Activated T-cell treated with anti-CD3 and anti-CD28 coated beads, Interleukin-2, amount 50 U/mL, for 1 hour (primary cell): ENCODE data around the gene SYCP2.
A peak's percentile ranks its signal among the peaks of the same experiment; 100 is the strongest.

ENCODE experiments used
- DNase-seq: peaks from one replicate; pipeline ENCODE4 v3.0.0-alpha.2; 2020

The SYCP2 gene

DNA sequence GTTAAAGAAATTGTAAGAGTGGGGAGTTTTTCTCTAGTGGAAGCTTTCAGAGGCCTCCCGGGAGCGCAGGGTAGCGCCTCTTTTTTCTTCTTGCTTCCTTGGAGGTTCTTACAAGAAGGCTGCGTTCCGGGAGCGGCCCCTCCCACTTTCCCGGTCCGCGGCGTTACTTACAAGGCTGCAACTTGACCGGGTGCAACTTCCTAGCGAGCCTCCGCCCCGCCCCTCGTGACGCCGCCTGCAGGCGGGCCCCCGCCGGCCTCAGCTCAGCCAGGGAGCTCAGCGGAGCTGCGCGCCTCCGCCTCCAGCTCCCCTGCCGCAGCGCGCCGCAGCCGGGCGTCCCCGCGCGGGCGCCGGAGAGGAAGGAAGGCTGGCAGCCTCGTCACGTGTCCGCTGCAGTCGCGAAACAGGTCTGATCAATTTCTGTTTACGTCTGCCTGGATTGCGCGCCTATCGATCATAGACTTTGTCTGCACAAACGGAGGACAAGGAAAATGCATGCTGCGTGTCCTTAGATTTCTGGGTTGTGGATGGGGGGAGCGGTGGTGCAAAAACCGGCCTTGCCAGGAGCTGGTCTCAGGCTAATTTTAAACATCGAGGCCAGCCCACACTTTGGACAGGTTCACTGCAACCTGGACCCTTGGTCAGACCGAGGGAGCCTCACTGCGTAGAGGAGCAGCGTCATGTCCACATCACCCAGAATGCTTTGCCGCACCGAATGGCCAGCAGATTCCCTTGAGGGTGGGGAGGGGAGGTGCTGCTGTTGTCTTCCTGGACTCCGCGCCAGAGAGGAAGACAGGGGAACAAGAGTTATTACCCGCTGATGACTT, 6.9 kb upstream of the SYCP2 start, which contains the start of the genes FAM217B and PPP1R3D:
FAM217B (plus strand) TSS at position 261 of the 827 bp plus-strand sequence. CDS start 3,555 bp downstream, outside the sequence.
PPP1R3D (minus strand) TSS at position 177 of the 827 bp plus-strand sequence. CDS start 374 bp downstream, outside the sequence.
- DNase-seq: peak; percentile 89

DNA sequence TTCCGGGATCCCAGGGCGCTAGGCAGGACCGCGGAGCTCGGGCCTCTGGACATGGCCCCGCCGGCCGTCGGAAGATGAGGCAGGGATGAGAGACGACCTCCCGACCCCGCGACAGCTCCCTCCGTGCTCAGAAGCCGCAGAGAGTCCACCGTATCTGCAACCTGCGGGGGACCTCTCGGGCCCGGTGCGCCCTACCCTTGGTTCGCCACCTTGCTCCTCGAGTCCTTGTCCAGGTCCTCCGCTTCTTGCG, 6.4 kb upstream of the SYCP2 start:
- DNase-seq: no peak

DNA sequence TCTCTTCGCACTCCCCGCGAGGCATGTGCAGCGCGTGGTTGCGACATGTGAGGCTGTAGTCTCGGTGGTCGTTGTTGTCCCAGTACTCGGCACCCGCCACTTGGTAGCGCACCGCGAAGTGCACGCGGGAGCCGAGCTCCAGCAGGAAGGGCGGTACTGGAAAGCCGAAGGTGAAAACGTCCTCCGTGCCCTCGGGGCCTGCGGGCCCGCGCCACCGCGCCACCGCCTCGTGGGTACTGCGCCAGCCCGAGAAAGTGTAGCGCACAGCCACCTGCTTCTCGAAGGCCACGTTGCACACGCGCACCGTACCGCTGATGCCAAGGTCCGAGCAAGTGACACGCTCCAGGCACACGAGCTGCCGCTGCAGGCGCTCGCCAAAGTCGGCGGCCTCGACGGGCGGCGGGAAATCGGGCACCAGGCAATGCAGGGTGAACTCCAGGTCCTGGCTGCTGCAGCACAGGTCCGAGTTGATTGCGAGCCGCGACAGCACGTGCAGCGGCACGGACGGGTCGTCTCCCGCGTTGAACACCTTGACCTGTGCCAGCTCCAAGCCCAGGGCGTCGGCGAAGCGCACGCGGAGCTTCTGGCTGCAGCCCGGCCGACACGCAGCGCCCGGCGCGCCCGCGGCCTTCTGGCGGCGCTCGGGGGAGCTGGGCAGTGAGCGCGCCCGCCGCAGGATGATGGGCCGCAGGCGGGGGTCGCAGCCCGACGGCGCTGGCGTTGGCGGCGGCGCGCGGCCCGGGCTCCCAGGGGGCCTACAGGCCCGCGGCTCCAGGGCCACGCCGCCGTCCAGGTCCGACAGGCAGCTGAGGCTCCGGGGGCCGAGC, 5.8 kb upstream of the SYCP2 start:
- peak; percentile 21 for DNase-seq

DNA sequence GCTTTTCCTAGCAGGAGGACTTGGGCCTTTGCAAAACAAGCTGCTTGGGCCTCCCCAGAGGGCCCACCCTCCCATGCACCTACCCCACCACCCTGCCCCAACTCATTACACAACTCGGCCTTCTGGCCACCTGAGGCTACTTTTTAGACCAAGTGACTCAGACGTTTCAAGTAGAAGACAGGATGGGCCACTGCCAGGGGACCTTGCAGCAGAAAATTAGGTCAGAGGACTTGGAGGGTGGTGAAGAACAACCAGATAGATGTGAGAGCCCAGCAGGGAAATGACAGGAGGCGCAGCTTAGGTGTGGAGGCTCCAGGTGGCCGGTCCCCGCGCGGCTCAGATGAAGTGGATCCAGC, 5.2 kb upstream of the SYCP2 start:
- DNase-seq: no peak

DNA sequence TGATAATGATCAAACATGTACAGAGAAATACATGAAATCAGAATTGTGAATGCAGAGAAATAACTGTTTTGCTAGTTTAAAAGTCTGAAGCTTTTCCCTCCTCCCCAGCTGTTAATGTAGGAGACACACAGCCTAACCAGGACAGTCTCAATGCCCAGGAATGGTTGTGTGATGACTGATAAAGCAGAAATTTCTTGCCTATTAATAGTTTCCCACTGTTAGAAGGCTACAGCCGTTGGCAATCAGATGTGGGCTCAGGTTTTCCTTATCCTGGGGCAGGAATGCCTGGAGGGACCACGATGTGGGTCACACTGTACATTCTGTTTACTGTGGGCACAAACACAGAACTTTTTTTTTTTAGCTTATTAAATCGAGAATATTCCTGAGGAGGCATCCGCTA, 4.8 kb upstream of the SYCP2 start:
- DNase-seq: no peak

DNA sequence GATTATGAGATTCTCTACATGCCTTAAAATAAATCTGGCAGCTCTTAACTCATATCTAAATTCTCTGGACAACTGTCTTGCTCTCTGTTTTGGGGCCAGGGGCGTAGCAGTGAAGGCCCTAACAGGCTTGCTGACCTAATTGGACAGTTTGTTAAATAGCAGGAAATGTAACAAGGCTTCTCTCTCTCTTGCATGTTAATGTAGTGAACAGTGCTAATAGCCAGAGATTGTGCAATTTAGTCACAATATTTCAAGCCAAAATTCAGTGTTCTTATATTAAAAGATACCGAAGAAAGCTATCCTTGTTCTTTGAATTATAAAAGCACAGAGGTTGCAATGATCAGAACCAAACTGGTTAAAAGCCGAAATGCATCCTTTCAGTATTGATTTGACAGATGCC, 3.7 kb upstream of the SYCP2 start:
- no peak for DNase-seq

DNA sequence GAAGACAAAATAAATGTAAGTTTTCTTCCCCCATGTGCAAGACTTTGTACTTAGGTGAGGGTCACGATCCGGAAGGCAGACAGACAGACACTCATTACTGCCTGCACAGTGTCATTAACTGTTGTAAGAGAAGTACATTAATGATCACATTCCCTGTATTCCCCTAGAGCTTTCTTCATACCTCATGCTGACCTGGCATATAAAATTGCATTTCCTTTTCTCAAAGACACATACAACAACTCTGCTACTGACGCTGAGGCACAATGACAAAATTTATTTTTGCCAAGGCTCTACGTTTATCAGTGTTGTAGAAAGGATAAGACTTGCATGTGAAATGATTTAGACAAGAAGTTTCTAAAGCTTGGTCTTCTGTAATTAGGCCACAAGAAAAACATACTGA, 3.0 kb upstream of the SYCP2 start:
- DNase-seq: no peak

DNA sequence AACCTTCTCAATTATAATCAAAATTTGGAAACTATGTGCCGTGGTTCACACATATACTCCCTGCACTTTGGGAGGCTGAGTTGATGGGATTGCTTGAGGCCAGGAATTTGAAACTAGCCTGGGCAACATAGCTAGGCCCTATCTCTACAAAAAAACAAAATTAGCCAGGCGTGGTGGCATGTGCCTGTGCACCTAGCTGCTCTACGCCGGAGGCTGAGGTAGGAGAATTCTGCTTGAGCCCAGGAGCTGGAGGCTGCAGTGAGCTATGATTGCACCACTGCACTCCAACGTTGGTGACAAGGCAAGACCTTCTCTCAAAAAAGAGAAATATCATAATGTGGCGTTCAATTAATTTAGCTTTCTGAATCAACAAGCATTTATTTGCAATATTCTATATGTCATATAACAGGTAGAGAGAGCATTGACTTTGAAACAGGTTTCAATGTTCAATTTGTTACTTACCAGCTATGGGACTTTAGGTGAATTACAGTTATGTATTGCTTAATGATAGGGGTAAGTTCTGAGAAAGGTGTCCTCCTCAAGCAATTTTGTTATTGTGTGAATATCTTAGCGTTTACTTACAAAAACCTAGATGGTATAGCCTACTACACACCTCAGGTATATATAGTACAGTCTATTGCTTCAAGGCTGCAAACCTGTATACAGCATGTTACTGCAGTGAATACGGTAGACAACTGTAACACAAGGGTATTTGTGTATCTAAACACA, 2.2 kb upstream of the SYCP2 start:
- DNase-seq: no peak

DNA sequence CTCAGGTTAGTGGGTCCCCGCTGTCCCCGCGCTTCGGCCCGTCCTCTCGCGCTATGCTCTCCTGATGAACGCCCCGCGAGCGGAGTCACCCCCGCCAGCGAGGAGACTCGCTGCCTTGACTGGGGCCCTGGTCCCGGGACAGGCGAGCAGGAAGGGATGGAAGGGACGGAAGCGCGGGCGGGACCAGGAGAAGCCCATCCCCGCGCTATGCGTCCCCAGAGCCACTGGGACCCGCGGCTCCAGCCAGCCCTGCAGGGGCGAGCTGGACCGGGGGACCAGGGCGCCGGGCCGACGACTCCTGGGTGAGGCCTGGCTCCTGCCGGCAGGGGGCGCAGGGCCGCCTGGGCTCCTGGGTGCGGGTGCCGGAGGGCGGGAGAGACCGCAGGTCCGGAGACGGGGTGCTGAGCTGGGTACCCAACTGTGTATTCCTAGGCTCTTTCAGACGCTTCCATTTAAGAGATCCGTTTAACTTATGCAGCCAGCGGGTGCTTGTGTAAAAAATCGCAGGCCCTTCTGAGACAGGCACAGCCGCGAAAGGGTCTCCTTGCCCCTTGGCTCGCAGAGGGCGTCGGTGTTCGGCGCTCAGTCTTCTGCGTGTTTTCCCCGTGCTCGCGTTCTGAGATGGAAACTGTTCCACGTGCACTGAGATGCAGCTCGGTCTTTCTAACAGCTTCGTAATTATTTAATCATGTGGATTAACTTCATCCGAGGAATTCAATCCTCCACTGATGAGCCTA, 580 bp upstream of the SYCP2 start:
- peak; percentile 84 for DNase-seq

DNA sequence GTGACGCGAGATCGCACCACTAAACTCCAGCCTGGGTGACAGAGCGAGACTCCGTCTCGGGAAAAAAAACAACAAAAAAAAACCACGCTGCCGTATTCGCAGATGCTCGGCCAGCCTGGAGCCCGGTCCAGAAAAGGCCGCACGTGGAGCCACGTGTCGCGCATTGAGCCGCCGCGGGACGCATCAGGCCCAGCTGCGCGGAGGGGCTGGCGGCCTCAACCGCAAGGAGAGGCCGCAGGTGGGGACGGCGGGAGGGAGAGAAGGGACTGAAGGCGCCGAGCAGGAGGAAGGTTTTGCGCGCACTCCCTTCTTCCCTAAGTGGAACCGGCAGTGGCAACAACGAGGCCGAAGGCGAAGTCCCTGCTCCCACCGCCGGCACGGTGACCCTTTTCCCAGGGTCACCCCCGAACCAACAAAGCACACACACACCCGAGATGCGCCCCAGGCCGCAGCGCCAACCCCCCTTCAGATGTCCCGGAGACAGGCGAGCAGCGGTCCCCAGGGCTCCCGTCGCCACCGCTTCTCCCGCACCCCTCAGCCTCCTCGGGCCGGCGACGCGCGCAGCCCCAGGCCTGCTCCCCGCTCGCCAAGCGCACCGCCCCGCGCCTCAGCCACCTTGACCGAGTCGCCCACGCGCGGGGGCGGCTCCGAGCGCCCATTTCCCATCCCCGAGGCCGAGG, 681 bp downstream of the SYCP2 start:
- DNase-seq: no peak

DNA sequence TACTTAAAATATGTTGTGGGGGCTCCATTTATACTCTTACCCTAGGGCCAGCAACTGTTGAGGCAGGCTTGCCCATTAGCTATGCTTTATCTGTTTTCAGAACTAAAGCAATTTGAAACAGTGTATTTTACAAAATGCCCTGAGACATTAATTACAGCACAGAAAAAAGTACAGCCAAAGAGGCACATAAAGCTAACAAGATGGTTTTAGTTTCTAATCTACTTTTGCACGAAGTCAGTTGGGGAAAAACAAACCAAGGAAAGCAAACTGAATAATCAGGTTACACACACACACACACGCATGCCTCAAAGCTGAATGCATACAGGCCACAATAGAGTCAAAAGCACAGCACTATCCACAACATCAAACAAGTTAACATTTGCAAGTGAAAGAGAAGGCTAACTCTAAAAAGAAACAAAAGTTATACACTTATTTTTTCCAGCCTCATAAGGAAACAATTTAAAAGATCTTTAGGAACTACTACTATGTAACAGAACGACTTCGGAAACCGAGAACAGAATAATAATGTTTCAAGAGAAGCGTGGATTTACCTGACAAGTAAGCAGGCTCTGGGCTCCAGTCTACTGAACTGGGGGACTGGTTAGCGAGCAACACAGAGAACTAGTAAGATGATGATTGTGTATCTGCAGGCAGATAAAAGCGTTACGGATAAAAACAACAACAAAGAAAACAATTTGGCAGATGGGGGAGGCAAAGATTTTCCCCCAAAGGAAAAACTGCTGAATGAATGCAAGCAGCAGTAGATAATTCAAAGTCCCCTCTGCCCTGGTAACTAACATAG, 1.7 kb downstream of the SYCP2 start:
- DNase-seq: no peak

DNA sequence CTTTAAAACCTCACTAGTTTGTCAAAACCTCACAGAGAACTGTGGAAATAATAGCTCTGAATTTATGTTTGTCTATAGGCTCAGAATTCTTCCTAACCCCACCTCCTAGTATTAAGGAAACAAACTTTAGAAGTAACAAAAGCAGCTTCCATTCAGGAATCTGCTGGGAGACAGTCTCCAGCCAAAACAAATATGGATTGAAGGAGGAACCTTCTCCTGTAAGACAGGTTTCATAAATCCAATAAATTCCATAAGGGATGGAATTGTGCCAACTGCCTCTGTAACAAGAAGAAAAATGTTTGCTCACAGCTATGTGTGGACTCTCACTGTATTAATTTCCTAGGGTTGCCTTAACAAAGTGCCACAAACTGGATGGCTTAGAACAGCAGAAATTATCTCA, 7.5 kb downstream of the SYCP2 start:
- no peak for DNase-seq

DNA sequence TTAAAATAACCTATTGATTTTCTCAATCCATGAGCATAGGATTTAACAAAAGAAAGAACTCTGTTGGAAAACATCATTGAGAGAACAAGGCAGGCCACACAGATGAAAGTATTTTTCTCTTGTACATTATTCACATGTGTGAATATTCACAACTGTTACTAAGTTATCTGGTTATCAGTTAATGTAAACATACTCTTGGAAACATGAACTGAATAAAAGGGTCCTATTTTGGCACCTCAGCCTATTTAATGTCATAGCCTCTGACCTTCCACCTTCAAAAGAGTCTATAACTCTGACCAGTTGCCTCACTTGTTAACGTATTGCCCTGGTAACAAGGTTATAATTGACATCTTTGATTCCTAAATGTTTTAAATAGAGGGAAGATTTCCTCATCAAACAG, 8.1 kb downstream of the SYCP2 start:
- DNase-seq: no peak

DNA sequence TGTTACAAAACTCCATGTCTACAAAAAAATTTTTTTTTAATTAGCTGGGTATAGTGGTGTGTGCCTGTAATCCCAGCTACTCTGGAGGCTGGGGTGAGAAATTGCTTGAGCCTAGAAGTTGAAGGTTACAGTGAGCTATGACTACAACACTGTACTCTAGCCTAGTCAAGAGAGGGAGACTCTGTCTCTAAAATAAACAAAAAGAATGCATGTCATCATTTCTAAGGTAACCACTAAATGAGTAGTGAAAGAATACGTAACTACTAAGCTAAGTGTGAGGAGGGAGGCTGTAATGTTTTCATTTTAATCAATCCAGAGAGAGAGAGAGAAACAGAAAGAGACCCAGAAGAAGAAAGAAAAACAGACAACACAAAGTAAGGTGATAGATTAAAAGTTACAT, 9.9 kb downstream of the SYCP2 start:
- DNase-seq: no peak

DNA sequence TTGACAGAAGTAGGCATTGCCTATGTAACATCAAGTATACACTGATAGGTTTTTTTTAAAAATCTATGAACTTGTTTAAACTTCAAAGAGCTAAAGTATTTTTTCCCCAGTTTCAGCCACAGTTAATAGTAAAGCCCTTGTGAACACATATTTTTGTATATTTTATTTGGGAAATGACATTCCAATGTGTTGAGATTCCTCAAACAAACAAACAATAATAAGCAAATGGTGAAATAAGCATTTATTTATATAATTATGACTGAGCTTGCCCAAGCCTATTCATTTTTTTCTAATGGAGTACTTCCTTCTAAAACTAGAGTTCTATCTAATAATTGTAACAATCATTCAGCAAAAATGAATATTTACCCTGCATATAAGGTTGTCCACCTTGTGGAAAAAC, 12.5 kb downstream of the SYCP2 start:
- no peak for DNase-seq

DNA sequence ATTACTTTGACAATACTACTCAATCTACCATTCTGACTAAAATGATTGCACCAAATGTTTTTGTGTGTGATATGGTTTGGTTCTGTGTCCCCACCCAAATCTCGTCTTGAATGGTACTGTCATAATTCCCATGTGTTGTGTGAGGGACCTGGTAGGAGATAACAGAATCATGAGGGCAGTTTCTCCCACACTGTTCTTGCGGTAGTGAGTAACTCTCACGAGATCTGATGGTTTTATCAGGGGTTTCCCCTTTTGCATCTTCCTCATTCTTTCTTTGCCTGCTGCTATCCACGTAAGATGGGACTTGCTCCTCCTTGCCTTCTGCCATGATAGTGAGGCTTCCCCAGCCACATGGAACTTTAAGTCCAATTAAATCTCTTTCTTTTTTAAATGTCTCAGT, 20.8 kb downstream of the SYCP2 start:
- no peak for DNase-seq

DNA sequence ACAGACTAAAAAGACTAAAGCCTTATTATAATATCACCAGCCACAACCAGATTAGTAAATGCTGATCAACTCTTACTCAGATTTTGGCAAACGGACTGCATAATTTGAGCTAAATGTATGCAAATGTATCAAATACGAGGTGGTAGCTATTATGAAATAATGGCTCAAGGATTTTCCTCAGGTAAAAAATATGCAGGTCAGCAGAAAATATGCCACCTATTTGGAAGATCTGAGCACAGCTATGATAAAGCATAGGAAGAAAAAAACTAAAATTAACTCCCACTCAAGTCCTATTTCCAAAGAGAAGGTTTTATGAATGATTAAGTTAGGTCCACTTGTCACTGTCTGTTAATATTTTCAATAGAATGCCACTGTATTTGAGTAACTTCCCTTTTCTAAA, 22.4 kb downstream of the SYCP2 start:
- DNase-seq: no peak

DNA sequence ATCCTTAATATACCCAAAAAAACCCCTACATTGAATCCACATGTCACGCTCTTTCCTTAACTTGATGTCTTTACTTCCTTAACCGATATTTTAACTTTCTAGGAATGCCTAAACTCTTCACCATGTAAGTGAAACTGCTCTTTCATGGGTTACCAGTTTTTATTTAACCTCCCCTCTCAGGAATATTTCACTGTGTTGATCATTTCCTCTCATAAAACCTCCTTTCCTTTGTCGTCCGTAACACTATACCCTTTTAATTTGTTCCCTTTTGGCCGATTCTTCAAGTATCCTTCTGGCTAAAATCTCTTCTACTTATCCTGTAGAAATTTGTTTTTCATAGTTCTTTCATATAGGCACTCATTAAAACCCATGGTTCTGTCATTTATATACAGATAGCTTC, 24.6 kb downstream of the SYCP2 start:
- DNase-seq: no peak

DNA sequence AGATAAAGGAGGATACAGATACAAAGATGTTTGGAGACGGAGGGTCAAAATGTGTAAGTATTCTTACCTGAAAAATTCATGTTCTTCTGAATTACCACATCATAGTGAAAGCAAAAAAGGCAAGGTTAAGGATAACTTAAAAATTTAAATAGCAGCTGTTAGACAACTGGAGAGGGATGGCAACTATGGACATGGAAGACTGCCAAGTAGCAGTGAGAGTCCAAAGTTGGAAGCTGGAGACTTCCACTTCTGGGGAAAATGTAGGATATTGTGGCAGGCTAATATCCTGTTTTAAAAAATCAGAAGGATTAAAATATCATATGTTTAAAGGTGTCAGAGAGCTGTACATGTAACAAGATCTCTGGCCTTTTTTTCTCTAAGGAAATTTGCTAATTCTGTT, 29.8 kb downstream of the SYCP2 start:
- no peak for DNase-seq

DNA sequence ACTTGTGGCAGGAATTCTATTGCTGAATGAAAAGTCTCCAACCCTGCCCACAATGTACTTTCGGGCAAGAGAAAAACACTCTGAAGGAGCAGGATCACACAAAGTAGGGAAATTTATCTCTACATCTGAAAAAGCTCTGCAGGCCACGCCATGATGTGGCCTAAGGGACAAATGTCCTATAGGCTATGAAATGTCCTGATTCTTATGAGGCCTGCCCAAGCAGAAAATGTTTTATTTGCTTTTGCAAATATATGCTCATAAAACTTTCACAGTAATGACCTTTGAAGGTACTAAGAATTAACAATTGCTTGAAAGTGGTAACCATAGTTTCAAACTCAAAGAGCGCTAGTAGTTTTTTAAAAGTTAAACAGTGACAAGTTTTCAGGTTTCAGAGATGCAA, 31.0 kb downstream of the SYCP2 start:
- no peak for DNase-seq

DNA sequence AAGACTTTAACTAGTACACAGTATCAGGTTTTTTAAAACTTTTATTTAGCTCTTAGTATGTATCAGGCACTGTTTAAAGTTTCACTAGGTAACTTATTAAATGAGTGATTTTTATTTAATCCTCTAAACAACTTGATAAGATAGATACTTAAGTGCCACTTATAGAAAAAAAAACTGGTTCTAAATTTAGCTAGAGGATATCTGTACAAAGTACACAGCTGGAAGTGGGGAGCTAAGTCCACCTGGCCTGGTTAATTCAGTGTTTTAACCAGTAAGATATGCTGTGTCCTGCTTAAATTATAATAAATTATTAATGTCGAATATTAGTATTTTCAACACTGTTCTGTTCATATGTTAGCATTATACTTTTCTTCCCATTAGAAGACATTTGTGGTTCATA, 37.5 kb downstream of the SYCP2 start:
- no peak for DNase-seq

DNA sequence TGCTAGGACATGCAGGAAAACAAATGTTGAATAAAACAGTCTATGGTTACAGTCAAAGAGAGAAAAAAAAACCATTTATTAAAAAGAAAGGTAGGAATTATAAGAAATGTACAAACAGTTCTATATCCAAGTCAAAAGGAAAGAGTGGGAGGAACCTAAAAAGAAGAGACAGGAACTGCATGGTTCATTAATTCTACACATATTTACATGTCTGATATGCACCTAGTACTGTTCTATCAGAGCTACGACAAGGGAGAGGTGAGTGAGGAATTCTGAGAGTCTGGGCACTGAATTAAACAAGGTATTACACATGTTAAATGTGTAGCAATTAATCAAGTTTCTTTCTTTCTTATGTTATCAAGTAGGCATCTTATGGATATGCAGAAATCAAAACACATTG, 41.9 kb downstream of the SYCP2 start:
- no peak for DNase-seq
